HG03159 (cell line): ENCODE measurements around the gene CD72.
"Not testable (repeated sequence)": the region's sequence is repeated elsewhere in the genome, so short reads cannot be mapped to it uniquely, and the experiment has no call there.

Experiments
- ATAC-seq: cut with Tn5 transposase; IDR thresholded peaks from one replicate; pipeline ENCODE4 v1.9.1; 2021; ENCODE audit warnings: mild to moderate bottlenecking, moderate library complexity; ENCODE audit not compliant: unreplicated experiment

Gene CD72

GRCh38 chr9:35650341-35651158 is 32.3 kb upstream of the CD72 start, which contains the start of gene SIT1:
Gene SIT1, minus strand, starts transcription at chr9:35650931. Its CDS starts 78 bp downstream, at chr9:35650853.
- no peak for ATAC-seq

GRCh38 chr9:35649431-35650340 is 31.5 kb upstream of the CD72 start:
- no peak for ATAC-seq

GRCh38 chr9:35646533-35647265 is 28.5 kb upstream of the CD72 start:
- ATAC-seq, result peak; percentile 79

DNA sequence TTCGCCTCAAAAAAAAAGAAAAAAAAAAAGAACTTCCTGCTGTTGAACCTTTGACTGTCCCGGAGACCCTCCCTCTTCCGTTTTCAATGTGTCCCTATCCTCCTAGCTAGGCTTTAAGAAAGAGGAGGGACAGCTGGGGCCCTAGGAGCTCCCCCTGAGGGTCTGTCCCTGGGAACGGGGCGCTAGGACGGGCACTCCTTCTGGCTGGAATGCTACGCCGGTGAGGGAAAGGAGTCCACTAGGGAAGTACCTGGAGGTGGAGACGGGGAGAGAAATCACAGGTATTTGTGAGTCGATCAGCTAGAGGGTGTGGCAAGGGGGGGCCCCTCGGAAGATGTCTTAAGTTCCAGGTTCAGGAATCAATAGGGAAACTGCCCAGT is 27.9 kb upstream of the CD72 start:
- ATAC-seq, result no peak

DNA sequence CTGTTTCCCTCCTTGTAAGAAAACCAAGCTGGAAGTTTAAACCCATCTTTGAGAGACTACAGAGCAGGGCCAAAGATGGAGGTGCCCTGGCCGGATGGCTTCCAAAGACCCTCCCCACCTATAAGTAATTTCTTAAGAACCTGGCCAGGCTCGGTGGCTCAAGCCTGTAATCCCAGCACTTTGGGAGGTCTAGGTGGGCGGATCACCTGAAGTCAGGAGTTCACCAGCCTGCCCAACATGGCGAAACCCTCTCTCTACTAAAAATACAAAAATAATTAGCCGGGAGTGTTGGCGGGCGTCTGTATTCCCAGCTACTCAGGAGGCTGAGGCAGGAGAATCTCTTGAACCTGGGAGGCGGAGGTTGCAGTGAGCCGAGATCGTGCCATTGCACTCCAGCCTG is 27.5 kb upstream of the CD72 start:
- not testable (repeated sequence) for ATAC-seq

DNA sequence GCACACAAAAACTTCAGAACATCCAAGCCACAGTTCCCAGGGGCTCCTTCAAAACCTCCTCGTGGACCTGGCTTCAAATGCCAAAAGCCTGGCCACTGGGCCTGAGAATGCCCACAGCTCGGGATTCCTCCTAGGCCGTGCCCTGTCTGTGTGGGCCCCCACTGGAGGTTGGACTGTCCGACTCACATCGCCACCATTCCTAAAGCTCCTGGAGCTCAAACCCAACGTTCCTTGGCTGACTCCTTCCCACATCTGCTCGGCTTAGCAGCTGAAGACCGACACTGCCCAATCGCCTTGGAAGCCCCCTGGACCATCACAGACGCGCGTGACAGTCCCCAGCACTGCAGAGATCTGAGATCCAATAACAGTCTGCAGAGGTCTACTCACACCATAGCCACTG is 24.8 kb upstream of the CD72 start:
- no peak for ATAC-seq

DNA sequence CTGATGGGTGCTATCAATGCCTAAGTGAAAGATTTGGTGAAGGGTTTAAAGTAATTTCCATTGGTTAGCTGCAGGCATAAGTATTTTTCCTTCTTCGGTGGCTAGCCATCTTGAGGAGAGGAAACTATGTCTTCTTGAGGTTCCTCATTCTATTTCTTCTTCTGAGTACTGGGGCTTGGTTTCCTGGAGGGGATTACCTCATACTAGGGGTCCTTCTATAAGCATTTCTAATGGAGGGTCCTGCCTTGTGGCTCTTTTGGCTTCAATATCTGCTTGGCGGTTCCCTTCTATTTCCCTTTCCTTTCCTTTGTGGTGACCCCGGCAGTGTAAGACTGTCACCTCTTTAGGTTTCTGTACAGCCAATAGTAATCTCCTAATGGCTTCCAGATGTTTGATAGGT is 23.3 kb upstream of the CD72 start:
- not testable (repeated sequence) for ATAC-seq

DNA sequence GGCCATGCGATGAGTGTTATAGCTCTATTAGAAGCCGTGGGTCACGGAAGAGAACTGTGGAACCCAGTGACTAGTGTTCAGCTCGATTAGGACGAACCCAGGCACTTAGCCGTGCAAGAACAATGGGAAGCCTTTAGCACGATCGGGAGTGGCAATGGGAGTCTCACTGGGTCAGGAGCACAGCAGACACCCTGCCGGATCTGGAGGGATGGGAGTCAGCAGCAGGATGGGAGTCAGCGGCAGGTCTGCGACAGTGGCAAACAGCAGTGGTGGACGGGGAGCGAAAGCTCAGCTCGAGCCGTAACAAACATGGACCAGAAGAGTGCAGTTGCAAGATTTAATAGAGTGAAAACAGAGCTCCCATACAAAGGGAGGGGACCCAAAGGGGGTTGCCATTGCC is 22.2 kb upstream of the CD72 start:
- ATAC-seq, result not testable (repeated sequence)

GRCh38 chr9:35639631-35640030 is 21.4 kb upstream of the CD72 start:
- no peak for ATAC-seq

DNA sequence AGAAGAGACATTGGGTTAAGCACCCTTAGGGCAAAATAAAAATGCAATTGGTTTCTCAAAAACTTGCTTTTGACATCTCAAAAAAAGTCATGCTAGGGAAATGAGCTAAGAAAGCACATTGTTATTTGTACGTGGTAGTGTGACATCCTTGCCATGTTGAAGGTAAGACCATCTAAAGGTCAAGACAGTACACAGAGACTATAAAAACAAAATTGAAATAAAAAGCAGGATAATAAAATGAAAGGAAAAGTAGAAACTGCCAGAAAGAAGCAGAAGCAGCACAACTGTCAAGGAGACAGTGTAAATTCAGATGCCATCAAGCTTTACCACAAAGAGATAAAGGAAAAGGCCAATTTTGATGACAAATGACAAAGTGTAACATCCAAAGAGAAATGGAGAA is 21.0 kb upstream of the CD72 start:
- ATAC-seq, result not testable (repeated sequence)

GRCh38 chr9:35638751-35639150 is 20.5 kb upstream of the CD72 start:
- ATAC-seq, result not testable (repeated sequence)

- ATAC-seq, result not testable (repeated sequence)
These were observed 19.3 kb upstream of the CD72 start for GRCh38 chr9:35637427-35637955.

DNA sequence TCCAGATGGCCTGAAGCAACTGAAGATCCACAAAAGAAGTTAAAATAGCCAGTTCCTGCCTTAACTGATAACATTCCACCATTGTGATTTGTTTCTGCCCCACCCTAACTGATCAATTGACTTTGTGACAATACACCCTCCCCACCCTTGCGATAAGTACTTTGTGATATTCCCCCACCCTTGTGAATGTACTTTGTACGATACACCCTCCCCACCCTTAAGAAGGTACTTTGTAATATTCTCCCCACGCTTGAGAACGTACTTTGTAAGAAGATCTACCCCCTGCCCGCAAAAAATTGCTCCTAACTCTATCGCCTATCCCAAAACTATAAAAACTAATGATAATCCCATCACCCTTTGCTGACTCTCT is 18.6 kb upstream of the CD72 start:
- ATAC-seq, result not testable (repeated sequence)

- ATAC-seq, result no peak
These were observed 18.1 kb upstream of the CD72 start for GRCh38 chr9:35636135-35636876.

DNA sequence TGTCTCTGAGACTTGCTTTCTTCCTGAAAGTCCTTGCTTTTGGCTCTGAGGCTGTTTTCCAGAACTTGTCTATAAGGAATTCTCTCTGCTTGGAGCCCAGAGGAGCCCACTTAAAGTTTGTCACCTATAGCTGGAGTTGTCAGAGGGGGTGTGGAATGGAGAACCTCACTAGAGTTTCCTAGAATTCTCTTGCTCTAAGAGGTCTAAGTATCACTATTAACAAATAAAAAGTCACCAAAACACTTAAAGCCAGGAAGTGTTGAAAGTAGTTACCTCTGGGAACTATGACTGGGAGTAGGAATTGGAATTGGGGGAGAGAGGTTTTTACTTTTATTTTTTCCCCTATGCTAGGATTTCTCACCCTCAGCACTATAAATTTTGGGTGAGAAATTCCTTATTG is 17.5 kb upstream of the CD72 start:
- no peak for ATAC-seq

- no peak for ATAC-seq
These were observed 11.4 kb upstream of the CD72 start for GRCh38 chr9:35629597-35629996.

GRCh38 chr9:35628389-35628991 is 10.3 kb upstream of the CD72 start:
- ATAC-seq, result no peak

DNA sequence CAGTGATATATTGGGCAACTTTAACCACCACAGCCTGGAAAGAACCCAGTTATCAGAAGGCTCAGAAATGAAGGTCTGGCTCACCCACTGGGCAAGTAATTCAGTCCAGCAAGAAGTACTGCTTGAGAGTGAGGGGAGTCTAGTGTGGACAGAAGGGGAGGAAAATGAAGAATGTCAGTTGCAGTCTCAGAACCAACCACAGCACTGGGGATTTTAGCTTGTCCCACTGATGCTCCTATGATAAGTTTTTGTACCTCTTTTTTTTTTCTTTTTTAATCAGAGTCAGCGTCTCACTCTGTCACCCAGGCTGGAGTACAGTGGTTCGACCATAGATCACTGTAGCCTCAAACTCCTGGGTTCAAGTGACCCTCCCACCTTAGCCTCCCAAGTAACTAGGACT is 9.4 kb upstream of the CD72 start:
- ATAC-seq, result no peak

DNA sequence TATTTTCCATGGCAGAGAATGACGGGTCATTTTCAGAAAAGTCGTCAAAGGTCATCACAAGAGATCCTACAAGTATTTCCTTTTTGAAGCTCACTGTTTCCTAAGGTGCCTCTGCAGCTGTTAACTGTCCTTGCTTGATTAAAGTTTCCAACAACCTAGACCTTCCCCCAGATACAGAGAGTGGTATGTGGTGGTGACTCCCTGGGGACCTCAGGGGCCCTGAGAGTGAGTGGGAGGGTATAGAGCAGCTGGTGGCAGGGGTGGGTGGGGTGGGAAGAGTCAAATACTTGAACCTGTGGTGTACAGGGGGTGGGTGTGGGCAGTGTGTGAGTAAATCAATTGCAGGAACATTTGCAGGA is 1.6 kb upstream of the CD72 start:
- ATAC-seq, result peak; percentile 56
